SK-N-SH treated with all-trans-retinoic acid at 6 μM for 48 hours (cell line): ENCODE measurements around the gene ALOX15B.

ENCODE experiments used
- ZFP3 ChIP-seq: fragments of 250-450 bp; sonication (Bioruptor Pico); IDR thresholded peaks from 2 replicates; pipeline ENCODE4 v1.5.0; 2020; ENCODE audit warnings: mild to moderate bottlenecking, moderate library complexity
- ZNF8 ChIP-seq: fragments of 450-650 bp; formaldehyde crosslinking; IDR thresholded peaks from 2 replicates; pipeline ENCODE4 v1.5.0; 2020; ENCODE audit warnings: mild to moderate bottlenecking, moderate library complexity

- TF ChIP-seq ZNF8 (CRISPR knock-in tag) = no peak
- no peak for TF ChIP-seq ZFP3 (CRISPR knock-in tag)
These were observed 57.7 kb downstream of the ALOX15B start for GRCh38 chr17:8096541-8096940.
